PC-3 (cell line): ENCODE measurements around the gene RPS6KA6.

ENCODE experiments used
- EZH2 ChIP-seq: fragments of 300-600 bp; sonication (generic); IDR thresholded peaks from one replicate; pipeline ENCODE4 v1.6.1; 2017; ENCODE audit warnings: antibody characterized with exemption, mild to moderate bottlenecking, low read length; ENCODE audit not compliant: unreplicated experiment
- EZH2phosphoT487 ChIP-seq: fragments of 300-600 bp; sonication (generic); IDR thresholded peaks from 2 replicates; pipeline ENCODE4 v1.6.1; 2018; ENCODE audit warnings: mild to moderate bottlenecking, antibody characterized with exemption, low read length, borderline replicate concordance
- TF ChIP-seq, protein P1 (sequence below): fragments of 300-600 bp; sonication (generic); conservative IDR thresholded peaks from 2 replicates; pipeline ENCODE4 v1.5.1; 2017; ENCODE audit warnings: antibody characterized with exemption, low read depth, mild to moderate bottlenecking, low read length

DNA sequence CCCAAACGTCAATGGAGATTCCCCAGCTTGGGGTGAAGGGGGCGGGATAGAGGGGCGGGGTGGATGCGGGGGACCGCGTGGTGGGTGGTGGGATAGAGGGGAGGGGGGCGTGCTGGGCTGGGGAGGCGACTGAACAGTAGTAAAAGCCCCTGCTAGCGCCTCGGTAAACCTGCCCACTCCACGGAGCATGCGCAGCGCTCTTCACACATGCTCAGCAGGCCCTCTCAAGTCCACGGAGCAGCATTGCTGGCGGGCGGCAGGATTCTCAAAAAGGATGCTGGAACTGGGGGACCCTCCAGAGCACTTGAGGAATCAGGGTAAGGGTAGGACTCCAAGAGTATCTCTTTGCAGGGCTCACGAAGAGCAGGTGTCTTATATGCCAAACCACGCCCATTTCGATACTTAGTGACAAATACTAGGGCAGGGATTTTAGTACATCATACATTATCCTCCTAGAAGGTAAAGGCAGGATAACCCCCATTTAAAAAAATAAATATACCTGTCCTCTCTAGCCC lies 378 bp upstream of the RPS6KA6 start:
- TF ChIP-seq EZH2 (no peak), EZH2phosphoT487 (no peak)
- TF ChIP-seq, protein P1, sequence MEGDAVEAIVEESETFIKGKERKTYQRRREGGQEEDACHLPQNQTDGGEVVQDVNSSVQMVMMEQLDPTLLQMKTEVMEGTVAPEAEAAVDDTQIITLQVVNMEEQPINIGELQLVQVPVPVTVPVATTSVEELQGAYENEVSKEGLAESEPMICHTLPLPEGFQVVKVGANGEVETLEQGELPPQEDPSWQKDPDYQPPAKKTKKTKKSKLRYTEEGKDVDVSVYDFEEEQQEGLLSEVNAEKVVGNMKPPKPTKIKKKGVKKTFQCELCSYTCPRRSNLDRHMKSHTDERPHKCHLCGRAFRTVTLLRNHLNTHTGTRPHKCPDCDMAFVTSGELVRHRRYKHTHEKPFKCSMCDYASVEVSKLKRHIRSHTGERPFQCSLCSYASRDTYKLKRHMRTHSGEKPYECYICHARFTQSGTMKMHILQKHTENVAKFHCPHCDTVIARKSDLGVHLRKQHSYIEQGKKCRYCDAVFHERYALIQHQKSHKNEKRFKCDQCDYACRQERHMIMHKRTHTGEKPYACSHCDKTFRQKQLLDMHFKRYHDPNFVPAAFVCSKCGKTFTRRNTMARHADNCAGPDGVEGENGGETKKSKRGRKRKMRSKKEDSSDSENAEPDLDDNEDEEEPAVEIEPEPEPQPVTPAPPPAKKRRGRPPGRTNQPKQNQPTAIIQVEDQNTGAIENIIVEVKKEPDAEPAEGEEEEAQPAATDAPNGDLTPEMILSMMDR: no peak
